Naive thymus-derived CD8-positive, alpha-beta T cell (primary cell): ENCODE results near the gene POFUT2. TPM values are rescaled to one million over a fixed set of nuclear protein-coding genes. Genes with fewer than 3 reads are reported as not detected.

Source experiments
- ATAC-seq, 2 donors: fragments of 150-1000 bp; cut with Tn5 transposase in 1 of 2; sonication (Bioruptor Pico), chemical (Tn5 transposase) in 1 of 2; 1 replicate in 1 of 2; 2 replicates in 1 of 2; pipeline ENCODE4 v1.10.0; 2021; ENCODE audit warnings: mild to moderate bottlenecking in 2 of 2, moderate library complexity in 2 of 2
- POLR2A ChIA-PET: fragments of 350-600 bp; sonication (Branson Sonifier 250); formaldehyde crosslinking; loops from one replicate; lab custom pipeline; 2021; ENCODE audit warnings: antibody characterized with exemption; lab: Charles Lee
- DNase-seq, 10 donors: peaks; one replicate each; pipeline versions ENCODE4 v3.0.0 to v3.0.0-alpha.2; 2020 to 2022
- H3K27ac Mint-ChIP-seq, 10 donors: one replicate each; pipeline ENCODE4 v1.8.0; 2020 to 2022; ENCODE audit warnings: mild to moderate bottlenecking in 10 of 10, mixed read lengths in 10 of 10, moderate library complexity in 4 of 10, inconsistent platforms in 1 of 10
- H3K27me3 Mint-ChIP-seq, 5 donors: one replicate each; pipeline ENCODE4 v1.8.0; 2021 to 2022; ENCODE audit warnings: mixed read lengths in 5 of 5
- H3K36me3 Mint-ChIP-seq, 3 donors: one replicate each; pipeline ENCODE4 v1.8.0; 2020 to 2022; ENCODE audit warnings: mixed read lengths in 3 of 3, mild to moderate bottlenecking in 2 of 3, inconsistent platforms in 1 of 3
- H3K4me1 Mint-ChIP-seq, 4 donors: one replicate each; pipeline ENCODE4 v1.8.0; 2021 to 2022; ENCODE audit warnings: mixed read lengths in 4 of 4
- H3K4me3 Mint-ChIP-seq, 10 donors: one replicate each; pipeline ENCODE4 v1.8.0; 2020 to 2022; ENCODE audit warnings: mild to moderate bottlenecking in 10 of 10, mixed read lengths in 10 of 10, moderate library complexity in 6 of 10, inconsistent platforms in 1 of 10
- H3K9me3 Mint-ChIP-seq, 9 donors: one replicate each; pipeline ENCODE4 v1.8.0; 2020 to 2022; ENCODE audit warnings: mixed read lengths in 9 of 9, mild to moderate bottlenecking in 3 of 9, inconsistent platforms in 1 of 9, moderate library complexity in 1 of 9
- polyA plus RNA-seq, 3 donors: library from polyadenylated mRNA; unstranded; fragments of 300-500 nt; fragmentation: Illumina TruSeq; gene quantifications; one replicate each; pipeline ENCODE4 v1.2.3, GENCODE V29; 2021
- total RNA-seq, 8 experiments: library from RNA in 2 of 8; stranded (reverse) in 2 of 8; gene quantifications; one replicate each; pipeline ENCODE4 v1.2.3 and lab custom pipeline; 2021 to 2026

Gene POFUT2
- total and polyA plus RNA-seq, 5 experiments from 2014 or later, result 2.7 to 44.7 (median 5.5) TPM

GRCh38 chr21:45236481-45236880 is 51.2 kb downstream of the POFUT2 start:
- peaks cover 13 to 32% (median 20%) of the 10 kb centered on the region in 5 donors for H3K27me3 Mint-ChIP-seq
- H3K36me3 Mint-ChIP-seq, result peaks cover 0 to 1% (median 0%) of the 10 kb centered on the region in 3 donors
- POLR2A ChIA-PET, result no interaction called here
- no peaks in the 10 kb centered on the region for H3K4me1 Mint-ChIP-seq
- H3K9me3 Mint-ChIP-seq, result peaks cover 0 to 9% (median 0%) of the 10 kb centered on the region in 9 donors
- no peak overlapping the region for H3K4me3 Mint-ChIP-seq
- ATAC-seq, result no peak
- no peak for DNase-seq
- H3K27ac Mint-ChIP-seq, result no peak overlapping the region

- Mint-ChIP-seq H3K9me3 (peaks cover 0 to 2% (median 0%) of the 10 kb centered on the region in 9 donors), H3K27ac (peak overlapping the region in 1 of 10 donors; percentile 2), H3K36me3 (no peaks in the 10 kb centered on the region), H3K4me3 (no peak overlapping the region), H3K27me3 (peaks cover 11 to 28% (median 20%) of the 10 kb centered on the region in 5 donors), H3K4me1 (no peaks in the 10 kb centered on the region)
- no peak for DNase-seq
- ATAC-seq, result no peak
- POLR2A ChIA-PET, result no interaction called here
Observed at GRCh38 chr21:45235488-45235887, 52.2 kb downstream of the POFUT2 start.

GRCh38 chr21:45234965-45235364 is 52.7 kb downstream of the POFUT2 start:
- POLR2A ChIA-PET, result no interaction called here
- Mint-ChIP-seq H3K9me3 (peaks cover 0 to 2% (median 0%) of the 10 kb centered on the region in 9 donors), H3K4me3 (no peak overlapping the region), H3K27ac (no peak overlapping the region), H3K27me3 (peaks cover 10 to 28% (median 20%) of the 10 kb centered on the region in 5 donors), H3K36me3 (no peaks in the 10 kb centered on the region), H3K4me1 (no peaks in the 10 kb centered on the region)
- no peak for ATAC-seq
- DNase-seq, result no peak

- Mint-ChIP-seq H3K36me3 (no peaks in the 10 kb centered on the region), H3K27me3 (peaks cover 10 to 28% (median 20%) of the 10 kb centered on the region in 5 donors), H3K27ac (peak overlapping the region in 3 of 10 donors; percentile 25 to 49 (median 27)), H3K4me3 (peak overlapping the region in 4 of 10 donors; percentile 12 to 58 (median 26)), H3K9me3 (peaks cover 0 to 2% (median 0%) of the 10 kb centered on the region in 9 donors), H3K4me1 (no peaks in the 10 kb centered on the region)
- peak in 1 of 10 donors; percentile 7 for DNase-seq
- no peak for ATAC-seq
- POLR2A ChIA-PET, result no interaction called here
Observed at GRCh38 chr21:45234127-45234526, 53.6 kb downstream of the POFUT2 start.

- Mint-ChIP-seq H3K4me1 (peaks cover 5 to 24% (median 13%) of the 10 kb centered on the region in 4 donors), H3K27ac (no peak overlapping the region), H3K36me3 (no peaks in the 10 kb centered on the region), H3K9me3 (peaks cover 0 to 2% (median 0%) of the 10 kb centered on the region in 9 donors), H3K27me3 (peaks cover 3 to 19% (median 14%) of the 10 kb centered on the region in 5 donors), H3K4me3 (no peak overlapping the region)
- no peak for DNase-seq
- no peak for ATAC-seq
- POLR2A ChIA-PET, result no interaction called here
Observed at GRCh38 chr21:45231705-45232104, 56.0 kb downstream of the POFUT2 start.

- peak overlapping the region in 2 of 10 donors; percentile 16 to 63 for H3K27ac Mint-ChIP-seq
- H3K36me3 Mint-ChIP-seq, result peaks cover 0 to 2% (median 1%) of the 10 kb centered on the region in 3 donors
- POLR2A ChIA-PET, result no interaction called here
- peaks cover 11 to 47% (median 26%) of the 10 kb centered on the region in 4 donors for H3K4me1 Mint-ChIP-seq
- no peak for DNase-seq
- peaks cover 0 to 11% (median 0%) of the 10 kb centered on the region in 5 donors for H3K27me3 Mint-ChIP-seq
- no peak for ATAC-seq
- H3K4me3 Mint-ChIP-seq, result no peak overlapping the region
- no peaks in the 10 kb centered on the region for H3K9me3 Mint-ChIP-seq
Observed at GRCh38 chr21:45228656-45229240, 58.9 kb downstream of the POFUT2 start.

GRCh38 chr21:45228171-45228641 is 59.5 kb downstream of the POFUT2 start:
- Mint-ChIP-seq H3K9me3 (no peaks in the 10 kb centered on the region), H3K27ac (peak overlapping the region in 7 of 10 donors; percentile 0 to 89 (median 63)), H3K36me3 (peaks cover 0 to 3% (median 1%) of the 10 kb centered on the region in 3 donors), H3K4me1 (peaks cover 11 to 47% (median 26%) of the 10 kb centered on the region in 4 donors), H3K4me3 (peak overlapping the region in 3 of 10 donors; percentile 50 to 67 (median 57)), H3K27me3 (peaks cover 0 to 7% (median 0%) of the 10 kb centered on the region in 5 donors)
- DNase-seq (peak in 5 of 10 donors; percentile 25 to 71 (median 29)), ATAC-seq (peak; percentile 58 to 78)
- POLR2A ChIA-PET, result no interaction called here

GRCh38 chr21:45227735-45228134 is 60.0 kb downstream of the POFUT2 start:
- Mint-ChIP-seq H3K4me1 (peaks cover 11 to 47% (median 26%) of the 10 kb centered on the region in 4 donors), H3K27ac (peak overlapping the region in 5 of 10 donors; percentile 60 to 89 (median 75)), H3K27me3 (peaks cover 0 to 7% (median 0%) of the 10 kb centered on the region in 5 donors), H3K9me3 (no peaks in the 10 kb centered on the region), H3K4me3 (peak overlapping the region in 3 of 10 donors; percentile 50 to 67 (median 57)), H3K36me3 (peaks cover 0 to 5% (median 2%) of the 10 kb centered on the region in 3 donors)
- DNase-seq, result no peak
- POLR2A ChIA-PET, result no interaction called here
- ATAC-seq, result no peak

GRCh38 chr21:45226540-45227326 is 61.0 kb downstream of the POFUT2 start:
- Mint-ChIP-seq H3K36me3 (peaks cover 0 to 15% (median 5%) of the 10 kb centered on the region in 3 donors), H3K27ac (peak overlapping the region; percentile 40 to 92 (median 66)), H3K4me3 (peak overlapping the region in 2 of 10 donors; percentile 42 to 66), H3K27me3 (peaks cover 0 to 2% (median 0%) of the 10 kb centered on the region in 5 donors), H3K4me1 (peaks cover 11 to 47% (median 26%) of the 10 kb centered on the region in 4 donors), H3K9me3 (no peaks in the 10 kb centered on the region)
- DNase-seq, result peak in 3 of 10 donors; percentile 19 to 32 (median 25)
- ATAC-seq, result peak in 1 of 2 donors; percentile 65
- POLR2A ChIA-PET, result no interaction called here

- Mint-ChIP-seq H3K9me3 (no peaks in the 10 kb centered on the region), H3K4me3 (peak overlapping the region in 2 of 10 donors; percentile 22 to 30), H3K4me1 (peaks cover 11 to 47% (median 26%) of the 10 kb centered on the region in 4 donors), H3K36me3 (peaks cover 0 to 24% (median 11%) of the 10 kb centered on the region in 3 donors), H3K27ac (peak overlapping the region in 7 of 10 donors; percentile 51 to 92 (median 61)), H3K27me3 (no peaks in the 10 kb centered on the region)
- no peak for ATAC-seq
- no peak for DNase-seq
- POLR2A ChIA-PET, result no interaction called here
Observed at GRCh38 chr21:45225741-45226327, 61.9 kb downstream of the POFUT2 start.

GRCh38 chr21:45225041-45225740 is 62.5 kb downstream of the POFUT2 start:
- POLR2A ChIA-PET, result no interaction called here
- Mint-ChIP-seq H3K27ac (peak overlapping the region in 6 of 10 donors; percentile 14 to 88 (median 68)), H3K36me3 (peaks cover 0 to 29% (median 11%) of the 10 kb centered on the region in 3 donors), H3K9me3 (no peaks in the 10 kb centered on the region), H3K27me3 (no peaks in the 10 kb centered on the region), H3K4me1 (peaks cover 11 to 47% (median 26%) of the 10 kb centered on the region in 4 donors), H3K4me3 (peak overlapping the region in 2 of 10 donors; percentile 36 to 57)
- no peak for ATAC-seq
- no peak for DNase-seq
